GM19099 (cell line): ENCODE data around the gene EHBP1.

ENCODE experiments used
- POLR2A ChIP-seq: IDR thresholded peaks from 3 replicates; pipeline ENCODE4 v1.6.1; 2011; ENCODE audit warnings: low read depth; ENCODE audit not compliant: insufficient read length; ENCODE audit errors: extremely low read depth

The EHBP1 gene

DNA sequence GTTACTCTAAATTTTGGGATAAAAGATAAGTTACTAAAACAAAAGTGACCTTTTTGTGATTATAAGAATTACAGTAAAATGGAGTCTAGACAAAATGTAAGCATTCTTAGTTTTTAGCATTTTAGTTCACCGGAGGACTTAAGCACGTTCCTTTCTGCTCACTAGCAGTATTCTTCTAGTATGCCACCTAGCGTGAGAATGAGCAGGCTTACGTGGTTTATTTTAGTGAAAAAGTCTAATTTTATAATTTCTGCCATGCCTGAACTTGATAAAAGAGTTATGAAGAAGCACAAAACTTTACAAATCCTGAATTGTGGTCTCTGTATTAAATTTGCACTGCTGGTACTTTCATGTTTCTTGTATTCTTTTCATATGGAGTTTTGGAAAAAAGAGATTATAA lies 332.5 kb downstream of the EHBP1 start:
- no peak for TF ChIP-seq POLR2A

DNA sequence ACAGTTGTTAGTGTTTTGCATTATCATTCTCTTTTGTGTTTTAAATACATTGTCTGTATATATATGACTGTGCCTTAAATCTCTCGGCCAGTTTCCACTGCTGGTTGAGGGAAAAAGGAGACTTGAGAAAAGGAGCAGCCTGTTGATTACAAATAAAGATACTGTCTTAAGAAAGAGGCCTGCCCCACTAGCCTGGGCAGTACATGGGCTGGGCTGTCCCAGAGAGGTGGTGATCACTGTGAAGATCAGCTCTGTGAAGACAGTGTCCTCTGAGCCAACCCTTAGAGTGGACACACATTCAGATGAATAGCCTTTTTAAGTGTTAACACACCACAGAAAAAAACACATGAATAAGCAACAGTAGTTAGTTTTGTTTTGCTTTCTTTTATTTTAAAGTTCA lies 335.1 kb downstream of the EHBP1 start:
- TF ChIP-seq POLR2A: no peak

DNA sequence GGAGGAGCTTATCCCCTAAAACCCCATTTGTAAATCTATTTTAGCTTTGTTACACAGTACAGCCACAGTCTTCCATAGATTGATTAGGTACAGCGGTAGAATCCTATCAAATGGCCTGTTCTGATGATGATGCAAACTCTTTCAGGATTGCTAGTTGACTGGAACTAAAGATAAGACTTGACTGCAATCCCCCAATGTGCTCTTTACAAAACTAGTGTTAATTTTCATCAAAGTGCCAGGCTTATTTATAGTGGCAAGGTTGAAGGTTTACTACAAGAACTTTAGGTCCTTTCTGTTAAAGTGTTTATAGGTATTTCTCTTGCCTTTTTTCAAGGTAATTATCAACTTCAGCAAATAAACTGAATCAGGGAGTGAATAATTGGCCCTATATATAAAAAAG lies 336.1 kb downstream of the EHBP1 start:
- no peak for TF ChIP-seq POLR2A

DNA sequence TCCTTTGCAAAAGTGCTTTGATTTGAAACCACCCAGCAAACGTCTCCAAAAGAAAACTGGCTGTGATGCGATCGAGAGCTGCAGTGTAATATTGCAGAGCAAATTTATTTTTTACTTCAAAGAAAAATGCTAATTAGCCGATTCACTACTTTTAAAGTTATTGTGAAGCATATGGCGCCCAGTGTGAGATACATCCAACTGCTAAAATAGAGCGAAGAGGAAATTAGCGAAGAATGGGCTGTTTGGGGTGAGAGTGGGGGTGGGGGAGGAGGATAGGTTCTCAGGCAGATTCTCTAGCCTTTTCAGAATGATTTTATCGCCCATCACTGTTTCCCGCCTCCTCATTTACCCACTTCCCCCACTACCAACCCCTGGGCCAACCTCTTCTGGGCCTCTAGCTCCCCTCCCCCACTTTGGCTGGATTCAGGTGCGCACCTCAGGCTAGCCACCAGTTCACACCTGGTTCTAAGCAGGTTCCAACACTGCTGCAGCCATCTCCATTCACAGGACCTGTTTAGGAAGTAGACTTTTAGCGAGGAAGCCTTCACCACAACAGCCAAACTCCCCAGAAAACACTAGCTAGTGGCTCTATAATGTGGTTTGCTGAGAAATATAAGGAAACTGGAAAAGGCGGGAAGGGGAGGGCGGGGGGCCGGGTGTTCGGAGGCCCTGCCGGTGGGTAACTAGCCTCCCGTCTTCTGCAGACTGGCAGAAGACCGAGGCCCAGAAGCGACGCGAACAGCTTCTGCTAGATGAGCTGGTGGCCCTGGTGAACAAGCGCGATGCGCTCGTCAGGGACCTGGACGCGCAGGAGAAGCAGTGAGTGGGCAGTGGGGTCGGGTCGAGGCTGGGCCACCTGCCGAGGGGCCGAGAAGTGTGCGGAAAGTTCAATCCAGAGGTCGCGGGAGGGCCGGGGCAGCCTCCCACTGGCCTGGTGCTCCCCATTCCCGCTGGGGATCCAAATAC lies 339.1 kb downstream of the EHBP1 start:
- no peak for TF ChIP-seq POLR2A

GRCh38 chr2:63046552-63046951 lies 341.0 kb downstream of the EHBP1 start:
- no peak for TF ChIP-seq POLR2A

DNA sequence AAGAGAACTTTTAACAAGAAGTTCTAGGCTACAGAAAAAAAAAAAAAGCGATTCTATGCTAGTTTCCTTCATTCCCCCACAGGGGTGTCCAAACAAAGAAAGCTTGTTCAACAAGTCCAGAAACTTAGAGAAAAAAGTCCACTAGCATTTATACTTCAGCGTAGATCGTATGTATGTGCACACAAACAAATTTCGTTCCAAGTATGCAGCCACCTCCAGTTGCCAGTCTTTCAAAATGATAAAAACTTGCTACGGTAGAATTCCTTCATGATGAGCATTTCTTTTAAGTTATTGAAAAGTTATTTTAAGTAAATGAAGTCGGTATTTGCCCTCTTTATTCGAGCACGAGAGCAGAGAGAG lies 341.4 kb downstream of the EHBP1 start:
- no peak for TF ChIP-seq POLR2A

DNA sequence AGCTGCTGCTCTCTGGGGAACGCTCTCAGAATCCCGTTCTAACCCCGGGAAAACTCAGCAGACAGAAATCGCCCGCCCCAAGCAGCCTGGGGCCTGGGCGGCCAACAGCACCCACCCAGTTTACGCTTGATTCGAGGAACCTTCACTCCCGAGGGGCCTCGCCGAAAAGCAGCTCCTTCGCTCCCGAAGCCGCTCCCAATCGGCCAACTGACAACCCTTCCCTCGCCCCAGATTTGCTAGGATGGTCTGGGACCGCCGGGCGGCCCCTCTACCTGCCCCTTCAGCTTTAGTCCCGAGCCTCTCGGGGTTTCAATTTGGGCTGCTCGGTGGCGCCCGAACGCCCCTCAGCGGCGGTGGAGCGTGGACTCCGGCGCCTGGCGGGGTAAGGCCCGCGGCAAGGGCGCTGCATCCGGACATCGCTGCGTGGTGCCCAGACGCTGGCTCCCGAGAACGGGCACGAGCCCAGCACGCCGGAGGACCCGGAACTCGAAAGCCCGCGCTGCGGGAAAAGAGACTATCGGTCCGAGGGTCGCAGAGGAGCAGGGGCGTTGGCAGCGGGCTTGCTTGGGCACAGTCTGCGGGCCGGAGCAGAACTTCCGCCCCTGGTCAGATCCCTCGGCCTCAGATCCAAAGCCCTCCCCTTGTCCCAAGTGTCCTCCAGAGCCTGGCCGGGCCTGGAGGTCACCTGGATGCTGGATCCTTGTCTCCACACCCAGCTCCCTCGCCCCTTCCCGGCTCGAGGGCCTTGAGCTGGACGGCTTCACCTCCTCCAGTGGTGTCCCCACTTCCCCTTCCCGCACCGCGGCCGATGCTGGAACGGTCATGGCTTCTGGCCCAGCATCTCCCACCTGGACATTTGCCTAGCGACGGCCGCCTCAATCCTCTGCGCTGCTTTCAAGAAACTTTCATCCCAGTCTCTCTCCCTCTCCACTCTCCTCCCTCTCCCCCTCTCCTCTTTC lies 342.1 kb downstream of the EHBP1 start:
- TF ChIP-seq POLR2A: no peak

DNA sequence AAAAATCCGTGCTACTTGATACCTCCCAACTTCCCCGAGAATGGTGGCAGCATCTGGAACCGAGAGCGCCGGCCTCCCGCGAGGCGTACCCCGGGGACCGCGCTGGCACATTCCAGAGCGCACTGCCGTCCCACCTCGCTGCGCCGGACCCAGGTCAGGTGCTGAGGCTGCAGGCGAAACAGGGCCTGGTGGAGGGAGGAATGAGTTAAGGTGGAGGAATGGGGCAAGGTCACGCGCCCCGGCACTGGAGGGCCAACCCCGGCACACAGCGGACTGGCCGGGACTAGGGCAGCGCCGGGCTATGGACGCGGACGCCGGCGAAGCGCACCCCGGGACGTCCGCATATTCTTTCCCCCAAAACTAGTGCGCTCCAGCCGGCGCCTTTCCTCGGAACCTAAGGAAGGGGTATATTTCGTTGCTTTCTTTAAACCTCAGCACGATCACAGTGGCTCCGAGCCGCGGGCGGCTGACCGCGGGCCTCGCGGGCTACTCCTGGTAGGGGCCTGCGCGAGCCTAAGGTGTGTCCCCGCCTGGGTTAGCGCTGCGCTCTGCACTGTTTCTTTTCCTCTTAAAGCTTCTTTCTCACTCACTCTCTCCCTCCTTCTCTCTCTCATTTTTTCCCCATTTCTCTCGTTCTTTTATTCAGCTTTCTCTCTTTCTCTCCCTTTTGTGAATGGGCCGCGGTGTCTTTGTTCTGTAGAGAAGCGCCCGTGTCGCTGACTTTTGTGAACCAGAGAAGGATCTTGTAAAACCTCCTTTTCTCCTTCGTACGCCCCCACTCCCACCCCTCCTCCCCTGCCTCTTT lies 343.1 kb downstream of the EHBP1 start:
- TF ChIP-seq POLR2A: no peak

DNA sequence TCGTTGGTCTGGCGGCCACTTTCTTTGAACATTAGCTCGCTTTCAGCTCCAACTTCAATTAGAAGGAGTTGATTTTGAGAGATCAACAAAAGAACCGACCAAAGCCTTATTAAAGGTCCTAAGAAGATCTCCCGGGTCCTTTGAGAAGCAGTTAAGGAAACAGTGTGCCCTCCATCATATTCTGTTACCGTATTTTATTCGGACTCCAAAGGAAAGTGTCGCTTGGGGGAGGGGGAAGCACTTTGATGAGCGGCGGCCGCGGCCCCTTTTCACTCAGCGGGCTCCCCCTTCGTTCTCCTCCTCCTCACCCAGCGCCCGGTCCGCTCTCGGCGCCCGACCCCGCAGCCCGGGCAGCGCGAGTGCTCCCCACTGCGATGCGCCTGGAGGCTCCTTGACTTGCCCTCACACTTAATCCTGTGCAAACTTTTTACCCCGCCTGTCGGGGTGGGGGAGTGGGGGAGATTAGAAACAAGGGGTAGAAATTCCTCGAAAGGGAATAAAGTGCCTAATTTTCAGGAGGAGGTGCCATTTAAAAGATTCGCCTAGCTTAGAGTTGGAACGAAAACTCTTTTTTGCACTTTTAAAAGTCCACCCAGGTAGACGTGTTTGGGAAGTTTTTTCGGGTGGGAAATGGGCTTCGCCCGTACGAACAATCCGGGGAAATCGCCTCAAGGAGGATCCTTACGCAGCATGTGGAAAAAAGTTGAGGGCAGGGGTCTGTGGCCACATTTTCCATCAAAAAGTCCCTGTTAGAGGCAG lies 343.9 kb downstream of the EHBP1 start:
- TF ChIP-seq POLR2A: no peak

GRCh38 chr2:63049970-63050333 lies 344.4 kb downstream of the EHBP1 start:
- no peak for TF ChIP-seq POLR2A

GRCh38 chr2:63050334-63051041 lies 345.0 kb downstream of the EHBP1 start, which contains the start of gene OTX1:
Gene OTX1 (plus strand): TSS chr2:63050830. CDS start chr2:63052991, 2,161 bp downstream.
- peak; percentile 53 for TF ChIP-seq POLR2A

DNA sequence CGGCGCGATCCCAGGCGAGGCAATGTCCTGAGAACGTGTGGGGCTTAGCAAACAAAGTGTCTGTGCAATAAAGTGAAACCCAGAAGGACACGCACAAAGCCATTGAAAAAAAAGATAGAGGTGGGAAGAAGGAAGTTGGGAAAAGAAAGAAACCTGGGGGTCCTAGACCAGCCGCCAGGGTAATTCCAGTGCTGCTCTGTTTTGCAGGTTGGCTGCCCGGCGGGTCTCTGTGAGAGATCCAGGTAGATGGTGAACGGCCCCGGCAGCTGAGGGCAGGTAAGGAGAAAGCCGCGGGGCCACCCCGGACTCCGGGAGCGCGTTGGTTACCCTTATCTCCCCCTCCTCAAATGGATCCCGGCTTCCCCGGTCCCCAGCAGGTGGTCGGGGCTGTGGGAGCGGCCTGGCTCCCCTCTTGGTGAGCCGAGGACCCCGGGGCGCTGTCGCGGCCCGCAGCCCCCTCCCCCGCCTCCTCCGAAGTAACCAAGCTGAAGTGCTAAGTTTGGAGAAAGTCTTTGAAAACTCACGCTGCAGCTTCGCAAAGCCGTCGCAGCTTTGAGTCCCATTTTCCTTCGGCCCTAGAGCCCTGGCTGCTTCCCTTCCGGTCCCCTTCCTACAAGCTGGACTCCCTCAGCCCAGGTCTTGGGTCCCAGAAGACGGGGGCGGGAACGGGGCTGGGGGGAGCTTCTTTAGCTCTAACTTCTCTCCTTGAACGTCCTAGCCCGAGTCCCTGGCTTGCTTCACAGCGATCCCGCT lies 345.7 kb downstream of the EHBP1 start:
- TF ChIP-seq POLR2A: no peak

DNA sequence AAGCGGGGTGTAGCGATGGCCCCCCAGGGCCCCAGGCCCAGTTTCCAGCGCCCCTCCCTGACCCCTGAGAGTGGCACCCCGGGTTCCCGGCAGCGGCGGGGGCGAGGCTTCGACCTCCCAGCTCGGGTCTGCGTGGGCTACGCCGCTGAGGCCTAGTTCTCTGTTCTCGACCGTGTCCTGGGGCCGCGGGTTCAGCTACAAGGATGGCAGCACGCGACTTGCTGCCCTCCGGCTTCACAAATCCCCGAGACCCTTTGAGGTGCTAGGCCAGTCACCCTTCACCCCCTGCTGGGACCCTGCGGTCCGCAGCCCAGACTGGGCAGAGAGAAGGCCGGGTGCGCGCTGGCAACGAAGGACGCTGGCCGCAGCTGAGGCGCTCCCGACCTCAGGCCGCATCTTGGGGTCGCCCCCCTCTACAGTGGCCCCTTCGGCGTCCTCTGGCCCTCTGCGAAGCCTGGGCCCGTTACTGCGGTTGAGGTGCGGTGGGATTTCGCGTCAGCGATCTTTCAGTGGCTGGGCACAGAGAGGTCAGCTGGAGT lies 346.4 kb downstream of the EHBP1 start:
- no peak for TF ChIP-seq POLR2A
